ENCODE results near the gene KLF12.
A peak's percentile ranks its signal among the peaks of the same experiment; 100 is the strongest.

The KLF12 gene

DNA sequence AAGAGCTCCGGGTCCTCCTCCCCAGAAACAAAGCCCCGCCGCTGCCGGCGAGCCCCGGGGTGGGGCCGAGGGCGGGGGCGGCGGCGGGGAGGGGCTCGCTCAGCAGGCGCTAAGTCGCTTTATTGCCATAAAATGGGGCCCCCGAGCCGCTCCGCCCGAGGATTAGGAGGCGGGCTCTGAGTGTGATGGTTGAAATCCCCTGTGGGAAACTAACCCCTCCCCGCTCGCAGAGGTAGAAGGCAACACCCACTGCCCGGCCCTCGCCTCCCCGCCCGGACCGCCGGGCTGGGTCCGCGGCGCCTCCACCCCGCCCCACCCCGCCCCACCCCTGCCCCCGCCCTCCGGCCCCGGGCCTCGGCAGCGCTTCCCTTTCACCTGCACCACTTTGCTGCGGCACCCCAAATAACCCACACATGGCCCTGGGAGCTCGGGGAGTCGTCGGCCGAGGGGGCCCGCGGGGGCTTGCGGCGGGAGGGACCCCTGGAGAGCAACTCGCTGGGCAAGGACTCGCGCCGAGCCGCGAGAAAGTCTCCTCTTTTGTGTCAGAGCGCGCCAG, at the start of gene KLF12:
Gene KLF12 (minus strand): TSS at position 184 of the 556 bp plus-strand sequence.
- TF ChIP-seq, protein P1, sequence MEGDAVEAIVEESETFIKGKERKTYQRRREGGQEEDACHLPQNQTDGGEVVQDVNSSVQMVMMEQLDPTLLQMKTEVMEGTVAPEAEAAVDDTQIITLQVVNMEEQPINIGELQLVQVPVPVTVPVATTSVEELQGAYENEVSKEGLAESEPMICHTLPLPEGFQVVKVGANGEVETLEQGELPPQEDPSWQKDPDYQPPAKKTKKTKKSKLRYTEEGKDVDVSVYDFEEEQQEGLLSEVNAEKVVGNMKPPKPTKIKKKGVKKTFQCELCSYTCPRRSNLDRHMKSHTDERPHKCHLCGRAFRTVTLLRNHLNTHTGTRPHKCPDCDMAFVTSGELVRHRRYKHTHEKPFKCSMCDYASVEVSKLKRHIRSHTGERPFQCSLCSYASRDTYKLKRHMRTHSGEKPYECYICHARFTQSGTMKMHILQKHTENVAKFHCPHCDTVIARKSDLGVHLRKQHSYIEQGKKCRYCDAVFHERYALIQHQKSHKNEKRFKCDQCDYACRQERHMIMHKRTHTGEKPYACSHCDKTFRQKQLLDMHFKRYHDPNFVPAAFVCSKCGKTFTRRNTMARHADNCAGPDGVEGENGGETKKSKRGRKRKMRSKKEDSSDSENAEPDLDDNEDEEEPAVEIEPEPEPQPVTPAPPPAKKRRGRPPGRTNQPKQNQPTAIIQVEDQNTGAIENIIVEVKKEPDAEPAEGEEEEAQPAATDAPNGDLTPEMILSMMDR (IDR thresholded peaks at IDR 0.05; ENCODE audit: low read depth, low read length), result no peak
- peak within 1 kb of the TSS; percentile 87 for H3K4me3 ChIP-seq (ENCODE audit: low read depth, low read length)

DNA sequence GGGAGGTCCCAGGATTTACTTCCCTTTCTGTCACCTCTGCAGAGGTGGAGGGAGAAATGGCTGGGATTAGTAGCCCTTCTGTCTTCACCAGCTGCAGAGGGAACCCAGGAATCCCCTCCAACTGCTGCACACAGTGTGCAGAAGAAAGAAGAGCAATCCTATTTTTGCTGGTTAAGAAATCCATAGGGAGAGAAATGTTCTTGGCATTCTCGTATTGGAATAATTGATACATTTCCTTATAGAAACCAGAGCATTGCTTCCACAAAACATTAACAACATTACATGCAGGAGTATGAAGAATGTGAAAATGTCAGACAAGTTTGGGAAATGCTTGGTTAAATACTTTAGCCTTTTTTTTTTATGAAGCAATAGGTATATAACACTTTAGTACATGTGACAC, 48.3 kb upstream of the KLF12 start:
- TF ChIP-seq, protein P1 (IDR thresholded peaks at IDR 0.05; ENCODE audit: low read depth, low read length), result no peak
- H3K4me3 ChIP-seq (ENCODE audit: low read depth, low read length), result no peak overlapping the region

DNA sequence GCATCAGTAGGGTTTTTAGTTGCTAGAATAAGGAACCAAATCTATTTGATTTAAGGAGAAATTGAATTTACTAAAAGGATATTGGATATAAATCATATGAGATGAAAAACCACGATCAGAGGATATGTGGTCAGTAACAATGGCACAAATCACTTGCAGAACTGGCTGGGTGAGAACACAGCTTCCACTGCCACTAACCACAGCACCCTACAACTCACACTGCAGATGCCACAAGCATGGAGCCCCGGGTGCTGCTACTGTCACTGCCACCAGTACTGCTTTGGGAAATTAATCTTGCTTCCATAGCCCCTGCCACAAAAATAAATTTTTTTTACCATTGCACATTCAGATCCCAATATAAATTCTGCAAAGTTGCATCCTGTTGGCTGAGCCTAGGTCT, 40.6 kb upstream of the KLF12 start:
- TF ChIP-seq, protein P1 (IDR thresholded peaks at IDR 0.05; ENCODE audit: low read depth, low read length), result no peak
- H3K4me3 ChIP-seq (ENCODE audit: low read depth, low read length), result no peak overlapping the region

DNA sequence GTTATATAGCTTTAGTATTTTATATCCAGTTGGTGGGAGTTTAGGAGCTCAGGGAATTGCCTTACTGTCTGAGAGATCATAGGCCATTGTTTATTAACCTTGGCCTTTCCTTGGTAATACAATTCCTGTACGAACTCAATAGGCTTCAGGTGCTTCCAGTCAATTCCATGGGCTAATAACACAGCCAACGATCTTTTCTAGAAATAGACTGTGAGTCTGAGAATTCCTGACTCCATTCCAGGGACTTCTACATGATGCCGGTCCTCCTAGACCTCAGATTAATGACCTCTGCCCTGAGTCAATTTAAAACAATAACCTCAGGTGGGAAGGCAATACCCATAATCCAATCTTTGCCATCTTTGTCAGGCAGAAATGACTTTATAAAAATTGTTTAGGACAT, 39.6 kb upstream of the KLF12 start:
- TF ChIP-seq, protein P1 (IDR thresholded peaks at IDR 0.05; ENCODE audit: low read depth, low read length), result no peak
- H3K4me3 ChIP-seq (ENCODE audit: low read depth, low read length), result no peak overlapping the region

DNA sequence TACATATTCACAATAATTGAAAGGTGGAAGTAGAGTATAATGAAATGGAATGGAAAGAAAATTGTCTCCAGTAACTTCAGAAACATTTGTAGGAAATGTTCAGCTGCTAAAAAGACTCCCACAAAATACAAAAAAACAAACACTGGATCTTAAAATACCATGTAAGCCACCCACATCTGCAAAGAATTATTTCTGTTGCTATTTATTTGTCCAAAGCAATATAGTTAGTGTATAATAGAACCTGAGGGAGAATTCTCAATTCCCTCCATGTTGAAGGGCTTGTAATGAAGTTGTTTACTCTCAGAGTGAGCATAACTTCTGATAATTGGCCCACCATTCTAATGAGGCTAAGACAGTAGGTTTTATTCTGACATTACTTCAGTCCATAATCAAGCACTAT, 37.4 kb upstream of the KLF12 start:
- TF ChIP-seq, protein P1 (IDR thresholded peaks at IDR 0.05; ENCODE audit: low read depth, low read length), result no peak

DNA sequence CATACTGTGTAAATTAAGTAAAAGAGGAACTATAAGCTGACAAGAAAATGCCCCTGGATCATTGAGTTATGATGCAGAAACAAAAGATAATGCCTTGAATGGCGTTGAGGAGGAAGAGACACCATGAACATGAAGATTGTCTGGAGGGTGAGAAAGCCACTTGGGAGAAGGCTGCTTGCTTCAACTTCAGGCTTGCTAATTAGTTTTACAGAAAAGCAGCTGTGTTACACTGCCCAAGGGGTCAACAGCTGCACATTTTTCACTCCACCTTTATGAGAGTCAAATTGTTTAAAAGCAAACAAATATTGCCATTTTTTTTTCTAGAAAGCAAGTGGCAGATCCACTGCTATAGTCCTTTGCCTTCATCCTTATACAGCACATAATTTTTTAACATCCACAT, 35.5 kb upstream of the KLF12 start:
- TF ChIP-seq, protein P1 (IDR thresholded peaks at IDR 0.05; ENCODE audit: low read depth, low read length), result no peak
- no peak overlapping the region for H3K4me3 ChIP-seq (ENCODE audit: low read depth, low read length)

More for the DNA sequence above, 37.4 kb upstream of the KLF12 start:
- H3K4me3 ChIP-seq (ENCODE audit: low read depth, low read length), result no peak overlapping the region

DNA sequence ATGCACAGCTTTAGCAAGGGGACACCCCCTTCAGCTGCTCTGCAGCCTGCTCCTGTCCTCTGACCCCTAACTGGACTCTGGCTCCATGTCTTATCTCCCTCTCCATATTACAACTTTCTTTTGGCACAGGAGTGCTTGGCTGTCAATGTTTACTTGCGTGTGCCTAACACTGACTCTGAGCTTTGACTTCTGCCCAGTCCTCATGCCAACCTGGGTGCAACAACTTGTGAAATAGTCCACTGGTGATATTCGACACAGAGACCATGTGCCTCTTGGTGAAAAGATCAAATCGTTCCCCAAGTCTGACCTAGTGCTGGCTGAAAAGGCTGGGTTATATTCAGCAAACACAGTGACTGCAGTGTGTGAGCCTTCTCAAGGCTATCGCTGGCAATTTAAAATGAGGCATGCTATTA, 34.1 kb upstream of the KLF12 start:
- no peak overlapping the region for H3K4me3 ChIP-seq (ENCODE audit: low read depth, low read length)
- TF ChIP-seq, protein P1 (IDR thresholded peaks at IDR 0.05; ENCODE audit: low read depth, low read length), result no peak
